SIG-M5 treated with dmso at 0.1 percent for 504 hours (cell line): ENCODE data around the gene GPR155.
"Not testable (repeated sequence)": the region's sequence is repeated elsewhere in the genome, so short reads cannot be mapped to it uniquely, and the experiment has no call there.

ENCODE experiments used
- DNase-seq: peaks from one replicate; lab custom pipeline; 2025; ENCODE audit not compliant: unreplicated experiment; lab: John Stamatoyannopoulos, UW

Gene GPR155

GRCh38 chr2:174442546-174443510, 44.0 kb downstream of the GPR155 start:
- no peak for DNase-seq

DNA sequence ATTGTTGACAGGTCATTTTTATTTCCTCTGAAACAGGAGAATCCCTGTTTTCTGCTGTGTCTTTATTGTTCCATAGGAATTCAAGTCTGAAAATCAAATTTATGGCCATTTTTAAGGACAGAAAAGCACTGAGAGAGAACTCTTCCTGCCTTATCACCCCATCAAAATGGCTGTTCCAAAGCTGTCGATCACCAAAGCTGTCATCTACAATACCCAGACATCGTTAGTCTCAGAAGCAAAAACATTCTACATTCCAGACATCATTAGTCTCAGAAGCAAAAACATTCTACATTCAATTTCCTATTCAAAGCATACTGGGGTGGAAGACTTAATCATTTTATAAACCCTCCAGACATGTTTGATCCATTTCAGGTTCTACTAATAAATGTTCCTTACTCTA, 46.9 kb downstream of the GPR155 start:
- no peak for DNase-seq

DNA sequence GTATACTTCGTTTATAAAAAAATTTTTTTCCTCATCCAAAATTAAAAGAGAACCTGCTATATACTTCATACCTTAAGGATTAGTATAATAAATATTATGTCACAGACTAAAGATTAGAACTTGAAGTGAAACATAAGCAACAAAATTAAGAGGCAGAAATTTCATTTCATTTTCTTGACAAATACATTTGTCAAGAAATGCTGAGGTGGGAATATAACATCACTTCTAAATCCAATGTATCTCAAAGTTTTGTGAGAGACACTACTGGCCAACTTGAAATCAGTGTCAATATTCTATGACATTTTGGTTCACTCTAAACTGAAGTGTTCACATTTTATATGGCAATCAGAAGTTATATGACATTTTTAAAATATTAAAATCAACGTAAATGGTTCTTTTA, 47.5 kb downstream of the GPR155 start:
- DNase-seq: no peak

GRCh38 chr2:174438146-174438886, 48.5 kb downstream of the GPR155 start:
- peak; percentile 3 for DNase-seq

DNA sequence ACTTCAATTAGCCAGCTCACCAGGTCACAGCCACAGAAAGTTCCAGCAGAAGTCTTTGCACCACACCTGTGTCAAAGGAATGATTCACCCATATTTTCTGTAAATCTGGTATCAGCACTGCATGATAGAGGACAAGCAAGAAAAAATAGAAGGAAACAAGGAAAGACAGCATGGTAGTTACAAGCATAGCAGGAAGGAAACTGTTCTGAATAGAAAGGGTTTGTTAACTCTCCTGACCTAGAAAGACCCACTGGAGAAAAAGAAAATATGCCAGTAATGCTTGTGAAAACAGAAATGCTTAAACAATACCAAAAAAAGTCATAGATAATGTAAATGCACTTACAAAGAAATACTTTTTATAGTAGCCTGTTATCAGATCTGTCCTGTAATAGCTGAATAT, 50.5 kb downstream of the GPR155 start:
- DNase-seq: no peak

DNA sequence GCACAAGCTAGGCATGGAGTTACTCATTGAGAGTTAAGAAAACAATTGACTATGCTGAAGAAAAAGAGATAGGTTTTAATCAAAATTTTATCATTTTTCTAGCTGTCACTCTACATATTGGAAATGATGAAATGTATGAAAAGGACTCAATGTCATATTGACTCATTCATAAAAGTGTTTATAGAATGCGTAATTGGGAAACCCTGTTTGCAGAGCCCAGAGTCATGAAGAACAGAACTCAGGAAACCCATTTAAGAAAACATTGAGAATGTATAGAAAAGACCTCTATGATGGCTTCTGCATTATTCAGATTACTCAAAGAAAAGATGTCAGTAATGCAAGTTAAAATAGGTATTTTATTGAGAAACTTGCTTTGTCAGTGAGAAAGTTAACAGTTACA, 54.9 kb downstream of the GPR155 start:
- no peak for DNase-seq

DNA sequence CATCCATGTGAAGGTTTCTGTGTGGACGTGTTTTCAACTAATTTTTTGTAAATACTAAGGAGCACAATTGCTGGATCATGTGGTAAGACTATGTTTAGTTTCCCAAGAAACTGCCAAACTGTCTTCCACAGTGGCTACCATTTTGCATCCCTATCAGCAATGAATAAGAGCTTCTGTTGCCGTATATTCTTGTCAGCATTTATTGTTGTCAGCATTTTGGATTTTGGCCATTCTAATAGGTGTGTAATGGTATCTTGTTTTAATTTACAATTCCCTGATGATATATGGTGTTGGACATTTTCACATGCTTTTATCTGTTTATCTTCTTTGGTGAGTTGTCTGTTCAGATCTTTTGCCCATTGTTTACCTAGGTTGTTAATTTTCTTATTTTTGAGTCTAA, 56.8 kb downstream of the GPR155 start:
- no peak for DNase-seq

DNA sequence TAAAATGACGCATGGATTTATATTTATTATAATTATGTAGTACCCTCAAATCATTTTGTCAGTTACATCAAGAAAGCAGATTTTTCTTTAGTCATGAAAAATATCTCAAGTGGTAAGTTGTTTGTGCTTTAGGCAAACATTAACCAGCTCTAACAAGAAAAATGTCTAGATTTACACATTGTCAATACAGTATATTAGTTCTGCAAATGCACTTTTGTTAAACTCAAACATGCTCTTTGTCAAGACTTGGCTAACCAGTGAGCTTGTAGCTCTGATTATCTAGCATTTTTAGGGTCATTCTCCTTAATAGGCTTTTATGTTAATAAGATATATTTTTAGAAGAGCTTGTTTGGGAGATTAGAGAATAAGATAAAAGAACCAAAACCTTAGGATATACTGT, 58.6 kb downstream of the GPR155 start:
- no peak for DNase-seq

- DNase-seq: no peak
These were observed 74.6 kb downstream of the GPR155 start for GRCh38 chr2:174412256-174412655.

DNA sequence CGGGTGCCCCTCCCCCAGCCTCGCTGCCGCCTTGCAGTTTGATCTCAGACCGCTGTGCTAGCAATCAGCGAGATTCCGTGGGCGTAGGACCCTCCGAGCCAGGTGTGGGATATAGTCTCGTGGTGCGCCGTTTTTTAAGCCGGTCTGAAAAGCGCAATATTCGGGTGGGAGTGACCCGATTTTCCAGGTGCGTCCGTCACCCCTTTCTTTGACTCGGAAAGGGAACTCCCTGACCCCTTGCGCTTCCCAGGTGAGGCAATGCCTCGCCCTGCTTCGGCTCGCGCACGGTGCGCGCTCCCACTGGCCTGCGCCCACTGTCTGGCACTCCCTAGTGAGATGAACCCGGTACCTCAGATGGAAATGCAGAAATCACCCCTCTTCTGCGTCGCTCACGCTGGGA, 76.8 kb downstream of the GPR155 start:
- DNase-seq: not testable (repeated sequence)

GRCh38 chr2:174403628-174404027, 83.2 kb downstream of the GPR155 start:
- no peak for DNase-seq

- no peak for DNase-seq
These were observed 86.0 kb downstream of the GPR155 start for GRCh38 chr2:174400853-174401252.

DNA sequence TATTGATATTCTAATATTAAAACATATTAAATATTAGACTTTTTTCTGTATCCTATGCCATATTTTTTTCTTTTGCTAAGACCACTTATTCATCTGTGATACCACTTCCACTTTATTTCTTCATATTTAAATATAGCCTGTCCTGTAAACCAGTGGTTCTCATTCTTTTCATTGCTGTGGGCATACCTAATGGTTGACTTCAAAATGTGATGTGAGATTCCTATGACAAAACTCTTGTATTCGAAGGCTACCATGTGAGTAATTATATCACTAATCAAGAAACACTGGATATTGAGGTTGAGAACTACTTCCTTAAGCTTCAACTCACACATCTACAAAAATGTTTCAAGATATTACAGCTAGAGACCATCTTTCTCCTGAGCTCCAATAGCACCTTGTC, 87.7 kb downstream of the GPR155 start:
- no peak for DNase-seq

DNA sequence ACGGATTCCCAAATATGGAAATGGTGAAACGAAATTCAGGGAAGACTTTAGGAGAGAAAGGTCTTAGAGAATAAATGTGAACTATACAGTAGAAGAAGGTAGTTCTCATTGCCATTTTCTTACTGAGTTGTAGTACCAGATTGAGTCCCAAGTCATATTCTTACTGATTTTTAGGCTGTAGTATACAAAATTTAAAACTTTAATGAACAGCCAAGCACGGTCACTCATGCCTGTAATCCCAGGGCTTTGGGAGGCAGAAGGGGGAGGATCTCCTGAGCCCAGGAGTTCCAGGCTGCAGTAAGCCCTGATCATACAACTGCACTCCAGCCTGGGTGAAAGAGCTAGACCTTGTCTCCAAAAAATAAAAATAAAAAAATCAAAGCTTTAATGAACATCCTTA, 89.1 kb downstream of the GPR155 start:
- DNase-seq: no peak

- DNase-seq: peak; percentile 21
These were observed 90.7 kb downstream of the GPR155 start for GRCh38 chr2:174395969-174396630.

DNA sequence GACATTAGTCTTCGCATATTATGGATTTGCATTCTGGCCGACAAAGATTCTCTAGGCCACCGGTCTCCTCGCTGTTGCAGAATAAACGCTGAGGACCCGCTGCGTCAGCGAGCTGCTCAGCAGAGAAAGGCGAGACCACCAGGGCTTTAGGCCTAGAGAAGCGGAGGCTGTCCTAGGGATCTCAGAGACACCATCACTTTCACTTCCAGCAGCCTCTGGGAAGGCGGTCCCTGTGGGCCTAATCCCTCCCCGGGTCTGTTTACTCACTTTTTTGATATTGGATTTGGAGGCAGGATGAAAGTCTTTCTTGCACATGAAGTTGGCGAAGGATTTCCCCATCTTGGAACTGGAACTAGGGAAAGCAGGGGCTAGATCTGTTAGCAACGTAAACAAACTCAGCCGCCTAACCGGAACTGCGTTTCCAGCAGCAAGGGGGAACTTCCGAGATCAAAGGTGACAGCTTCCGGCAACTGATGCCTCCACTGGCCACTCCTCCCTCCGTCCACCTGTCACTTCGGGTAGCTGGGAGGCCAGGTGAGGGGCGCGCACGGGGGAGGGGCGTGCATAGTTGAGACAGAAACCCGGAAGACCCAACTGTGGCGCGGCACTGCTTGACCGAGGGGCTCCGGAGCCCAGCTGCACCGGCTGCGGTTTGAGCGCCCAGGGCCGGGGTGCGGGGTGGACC, 91.4 kb downstream of the GPR155 start, which contains the start of gene SCRN3:
SCRN3 (plus strand) TSS at position 447 of the 685 bp plus-strand sequence. CDS start 2,554 bp downstream, outside the sequence.
- peak; percentile 84 for DNase-seq

DNA sequence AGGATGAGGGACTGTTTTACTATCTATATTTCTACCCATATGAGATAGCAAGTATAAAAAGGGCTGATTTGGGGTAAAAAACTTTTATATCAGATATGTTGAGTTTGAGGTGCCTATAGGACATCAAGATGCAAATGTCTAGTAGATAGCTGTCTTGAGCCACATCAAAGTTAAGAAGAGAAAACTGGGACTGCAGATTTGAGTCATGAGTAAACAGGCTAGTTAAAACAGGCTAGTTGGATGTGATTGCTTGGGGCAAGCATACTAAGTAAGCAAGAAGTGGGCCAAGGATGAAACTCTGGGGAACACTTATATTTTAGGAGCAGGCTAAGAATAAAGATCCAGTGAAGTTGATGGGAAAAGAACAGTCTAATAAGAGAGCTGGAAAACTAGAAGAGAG, 94.1 kb downstream of the GPR155 start:
- no peak for DNase-seq

DNA sequence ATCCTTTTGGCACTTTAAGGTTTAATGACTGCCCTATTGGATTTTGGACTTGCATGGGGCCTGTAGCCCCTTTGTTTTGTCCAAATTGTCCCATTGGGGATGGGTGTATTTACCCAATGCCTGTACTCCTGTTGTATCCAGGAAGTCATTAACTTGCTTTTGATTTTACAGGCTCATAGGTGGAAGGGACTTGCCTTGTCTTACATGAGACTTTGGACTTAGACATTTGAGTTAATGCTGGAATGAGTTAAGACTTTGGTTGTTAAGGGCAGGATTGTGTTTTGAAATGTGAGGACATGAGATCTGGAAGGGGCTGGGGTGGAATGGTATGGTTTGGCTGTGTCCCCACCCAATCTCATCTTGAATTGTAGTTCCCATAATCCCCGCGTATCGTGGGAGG, 96.5 kb downstream of the GPR155 start:
- DNase-seq: not testable (repeated sequence)

GRCh38 chr2:174389542-174389941, 97.3 kb downstream of the GPR155 start:
- DNase-seq: no peak

- not testable (repeated sequence) for DNase-seq
These were observed 98.1 kb downstream of the GPR155 start for GRCh38 chr2:174388706-174389105.

- no peak for DNase-seq
These were observed 101.6 kb downstream of the GPR155 start for GRCh38 chr2:174385201-174385600.
